A549 treated with GW870086 at 1 μM for 4 hours (cell line): ENCODE results near the gene CLASRP. TPM values are rescaled to one million over a fixed set of nuclear protein-coding genes. Genes with fewer than 3 reads are reported as not detected.

Source experiments
- total RNA-seq: library from RNA; stranded (reverse); fragments of 200-300 nt; extraction: Qiagen RNA extraction; gene quantifications from 5 replicates; pipeline ENCODE4 v1.2.3, GENCODE V29; 2022; ENCODE audit warnings: low read depth

CLASRP gene
- 55.4 to 67.9 TPM (median 63.9 TPM) in 5 replicates for total RNA-seq

GRCh38 chr19:45038931-45039893 lies at the start of gene CLASRP:
CLASRP (plus strand) TSS chr19:45039045; CDS start chr19:45040213, 1,168 bp downstream.

GRCh38 chr19:45001087-45001739 lies 37.6 kb upstream of the CLASRP start, which contains the start of gene RELB:
RELB (plus strand) TSS chr19:45001464; CDS start chr19:45001580, 116 bp downstream.

DNA sequence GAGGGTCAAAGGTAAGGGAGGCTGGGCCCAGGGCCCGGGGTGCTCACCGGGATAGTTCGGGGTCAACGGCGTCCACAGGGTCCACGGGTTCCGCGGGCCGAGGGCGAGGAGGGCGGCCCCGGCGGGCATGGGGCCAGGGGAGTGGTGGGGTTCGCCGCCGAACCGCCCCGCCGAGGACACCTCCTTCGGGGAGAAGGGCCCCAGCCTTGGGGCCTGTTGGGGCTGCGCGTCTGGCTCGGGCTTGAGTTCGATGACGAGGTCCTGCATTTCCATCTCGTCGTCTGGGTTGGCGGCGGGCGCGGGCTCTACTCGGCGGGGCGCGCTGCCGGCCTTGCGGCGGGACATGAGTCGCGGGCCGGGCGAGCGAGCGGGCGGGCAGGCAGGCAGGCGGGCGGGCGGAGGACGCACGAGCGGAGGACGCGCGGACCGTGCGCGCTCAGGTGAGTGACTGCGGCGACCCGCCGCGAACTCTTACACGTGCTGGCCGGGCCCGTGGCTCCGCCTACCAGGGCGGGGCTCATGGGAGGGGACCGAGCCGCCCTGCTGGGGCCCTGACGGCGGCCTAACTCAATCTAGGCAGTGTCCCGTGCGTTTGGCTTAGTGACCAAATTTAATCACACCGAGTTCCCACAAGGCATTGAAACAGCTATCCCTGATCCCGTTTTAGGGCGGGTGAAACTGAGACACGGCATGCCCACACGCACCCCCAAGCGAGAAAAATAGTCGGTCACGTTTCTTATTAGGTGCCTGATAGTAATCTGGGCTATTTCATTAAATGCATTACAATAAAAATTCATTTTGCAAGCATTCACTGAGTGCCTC lies 37.4 kb downstream of the CLASRP start, which contains the start of gene ZNF296:
ZNF296 (minus strand) TSS at position 450 of the 822 bp plus-strand sequence; CDS start at position 345, 105 bp downstream.

GRCh38 chr19:45079063-45079910 lies 40.4 kb downstream of the CLASRP start, which contains the start of gene GEMIN7:
GEMIN7 (plus strand) TSS chr19:45079260; CDS start chr19:45090115, 10,855 bp downstream.

GRCh38 chr19:45092747-45093678 lies 54.2 kb downstream of the CLASRP start, which contains the start of gene PPP1R37:
PPP1R37 (plus strand) TSS chr19:45093179; CDS start chr19:45093326, 147 bp downstream.

Other genes starting within 250 kb of the CLASRP start
- 64.5 to 83.6 TPM (median 79.2 TPM) in 5 replicates for gene BCAM, start 229.9 kb upstream of the CLASRP start, total RNA-seq
- 66.5 to 83.2 TPM (median 79.6 TPM) in 5 replicates for gene NECTIN2, start 192.7 kb upstream of the CLASRP start, total RNA-seq
- gene TOMM40, start 147.8 kb upstream of the CLASRP start, total RNA-seq: 187 to 262 TPM (median 238 TPM) in 5 replicates
- 13.6 to 18.6 TPM (median 13.8 TPM) in 5 replicates for gene APOE, start 133.2 kb upstream of the CLASRP start, total RNA-seq
- 111 to 136 TPM (median 124 TPM) in 5 replicates for gene APOC1, start 124.4 kb upstream of the CLASRP start, total RNA-seq
- gene APOC4, start 96.8 kb upstream of the CLASRP start, total RNA-seq: not detected in 5 replicates
- gene APOC2, start 93.0 kb upstream of the CLASRP start, total RNA-seq: 0.24 TPM in 1 of 5 replicates, not detected in the others
- gene CLPTM1, start 83.7 kb upstream of the CLASRP start, total RNA-seq: 130 to 177 TPM (median 172 TPM) in 5 replicates
- gene RELB, start 37.6 kb upstream of the CLASRP start, total RNA-seq: 20.7 to 43.3 TPM (median 37.9 TPM) in 5 replicates
- 8.9 to 14.9 TPM (median 12.3 TPM) in 5 replicates for gene ZNF296, start 37.4 kb downstream of the CLASRP start, total RNA-seq
- 90.6 to 105 TPM (median 94.4 TPM) in 5 replicates for gene GEMIN7, start 40.2 kb downstream of the CLASRP start, total RNA-seq
- 23.0 to 34.7 TPM (median 34.0 TPM) in 5 replicates for gene PPP1R37, start 54.1 kb downstream of the CLASRP start, total RNA-seq
- gene NKPD1, start 121.9 kb downstream of the CLASRP start, total RNA-seq: 0.17 to 0.34 TPM (median 0.28 TPM) in 5 replicates
- 39.1 to 47.2 TPM (median 42.7 TPM) in 5 replicates for gene TRAPPC6A, start 139.2 kb downstream of the CLASRP start, total RNA-seq
- gene BLOC1S3, start 139.7 kb downstream of the CLASRP start, total RNA-seq: 14.5 to 19.8 TPM (median 17.6 TPM) in 5 replicates
- 1.2 to 2.3 TPM (median 1.7 TPM) in 5 replicates for gene EXOC3L2, start 206.4 kb downstream of the CLASRP start, total RNA-seq
- 6.5 to 9.8 TPM (median 7.1 TPM) in 5 replicates for gene MARK4, start 212.2 kb downstream of the CLASRP start, total RNA-seq